Kidney epithelial cell (primary cell): ENCODE measurements around the gene PHF2. TPM values are rescaled to one million over a fixed set of nuclear protein-coding genes. Genes with fewer than 3 reads are reported as not detected.

Experiments
- DNase-seq: peaks from one replicate; pipeline ENCODE4 v3.0.0-alpha.2; 2010; ENCODE audit warnings: low read depth
- H3K27me3 ChIP-seq: 2 replicates; pipeline ENCODE4 v1.6.0; 2011; ENCODE audit warnings: low read length; ENCODE audit not compliant: control insufficient read depth, insufficient read depth
- H3K36me3 ChIP-seq: 2 replicates; pipeline ENCODE4 v1.5.1; 2011; ENCODE audit warnings: low read length; ENCODE audit not compliant: control insufficient read depth, insufficient read depth
- H3K4me3 ChIP-seq: 2 replicates; pipeline ENCODE4 v1.5.1; 2011; ENCODE audit warnings: low read depth, mild to moderate bottlenecking, control low read depth, low read length
- total RNA-seq: library from RNA; depleted of rRNA; stranded (reverse); fragments of >200 nt; gene quantifications from 2 replicates; pipeline ENCODE4 v1.2.3, GENCODE V29; 2015
- TF ChIP-seq, protein P1 (sequence below): IDR thresholded peaks from 2 replicates; pipeline ENCODE4 v1.5.1; 2011; ENCODE audit warnings: mild to moderate bottlenecking, moderate library complexity, low read length, control low read depth, inconsistent platforms; ENCODE audit not compliant: insufficient read depth, poor library complexity, severe bottlenecking

The PHF2 gene
- total RNA-seq, 1 donor from 2014 or later = 20.4 TPM

DNA sequence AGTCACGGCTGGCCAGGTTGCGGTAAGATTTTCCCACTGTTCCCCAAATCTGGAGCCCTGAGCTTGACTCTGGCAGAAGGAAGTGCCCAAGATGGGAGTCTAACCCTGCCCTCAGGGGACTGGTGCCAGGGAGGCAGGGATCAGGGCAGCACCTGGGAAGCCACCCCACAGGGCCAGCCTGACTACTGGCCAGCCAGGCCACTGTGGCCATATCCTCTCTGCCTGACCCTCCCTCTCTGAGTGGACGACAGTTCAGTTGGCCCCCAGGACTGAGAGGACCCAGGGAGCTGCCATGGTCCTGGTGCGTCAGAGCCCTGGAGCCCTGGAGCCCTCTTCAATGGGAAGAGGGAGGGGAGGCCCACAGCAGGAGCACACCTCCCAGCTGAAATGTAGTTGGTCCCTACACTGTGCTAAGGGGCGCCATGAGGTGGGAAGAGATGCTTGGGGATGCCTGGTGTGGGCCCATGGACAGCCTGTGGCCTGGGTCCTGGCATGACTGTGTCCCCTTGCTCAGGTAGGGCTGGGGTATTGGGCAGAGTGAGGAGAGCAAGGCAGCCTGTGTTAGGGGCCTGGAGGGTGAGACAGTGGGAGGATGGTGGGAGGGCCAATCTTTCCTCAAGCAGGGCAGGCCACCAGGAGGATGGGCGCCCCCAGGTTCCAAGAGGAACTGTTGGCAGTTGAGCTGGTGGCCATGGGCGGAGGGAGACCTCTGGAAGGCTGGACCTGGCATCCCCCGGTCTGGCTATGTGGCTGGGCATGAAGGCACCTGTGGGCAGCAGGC, 81.1 kb downstream of the PHF2 start:
- no peaks in the 10 kb centered on the region for H3K27me3 ChIP-seq
- no peak overlapping the region for H3K4me3 ChIP-seq
- TF ChIP-seq, protein P1, sequence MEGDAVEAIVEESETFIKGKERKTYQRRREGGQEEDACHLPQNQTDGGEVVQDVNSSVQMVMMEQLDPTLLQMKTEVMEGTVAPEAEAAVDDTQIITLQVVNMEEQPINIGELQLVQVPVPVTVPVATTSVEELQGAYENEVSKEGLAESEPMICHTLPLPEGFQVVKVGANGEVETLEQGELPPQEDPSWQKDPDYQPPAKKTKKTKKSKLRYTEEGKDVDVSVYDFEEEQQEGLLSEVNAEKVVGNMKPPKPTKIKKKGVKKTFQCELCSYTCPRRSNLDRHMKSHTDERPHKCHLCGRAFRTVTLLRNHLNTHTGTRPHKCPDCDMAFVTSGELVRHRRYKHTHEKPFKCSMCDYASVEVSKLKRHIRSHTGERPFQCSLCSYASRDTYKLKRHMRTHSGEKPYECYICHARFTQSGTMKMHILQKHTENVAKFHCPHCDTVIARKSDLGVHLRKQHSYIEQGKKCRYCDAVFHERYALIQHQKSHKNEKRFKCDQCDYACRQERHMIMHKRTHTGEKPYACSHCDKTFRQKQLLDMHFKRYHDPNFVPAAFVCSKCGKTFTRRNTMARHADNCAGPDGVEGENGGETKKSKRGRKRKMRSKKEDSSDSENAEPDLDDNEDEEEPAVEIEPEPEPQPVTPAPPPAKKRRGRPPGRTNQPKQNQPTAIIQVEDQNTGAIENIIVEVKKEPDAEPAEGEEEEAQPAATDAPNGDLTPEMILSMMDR = no peak
- peaks cover 4% of the 10 kb centered on the region for H3K36me3 ChIP-seq
- DNase-seq = no peak

DNA sequence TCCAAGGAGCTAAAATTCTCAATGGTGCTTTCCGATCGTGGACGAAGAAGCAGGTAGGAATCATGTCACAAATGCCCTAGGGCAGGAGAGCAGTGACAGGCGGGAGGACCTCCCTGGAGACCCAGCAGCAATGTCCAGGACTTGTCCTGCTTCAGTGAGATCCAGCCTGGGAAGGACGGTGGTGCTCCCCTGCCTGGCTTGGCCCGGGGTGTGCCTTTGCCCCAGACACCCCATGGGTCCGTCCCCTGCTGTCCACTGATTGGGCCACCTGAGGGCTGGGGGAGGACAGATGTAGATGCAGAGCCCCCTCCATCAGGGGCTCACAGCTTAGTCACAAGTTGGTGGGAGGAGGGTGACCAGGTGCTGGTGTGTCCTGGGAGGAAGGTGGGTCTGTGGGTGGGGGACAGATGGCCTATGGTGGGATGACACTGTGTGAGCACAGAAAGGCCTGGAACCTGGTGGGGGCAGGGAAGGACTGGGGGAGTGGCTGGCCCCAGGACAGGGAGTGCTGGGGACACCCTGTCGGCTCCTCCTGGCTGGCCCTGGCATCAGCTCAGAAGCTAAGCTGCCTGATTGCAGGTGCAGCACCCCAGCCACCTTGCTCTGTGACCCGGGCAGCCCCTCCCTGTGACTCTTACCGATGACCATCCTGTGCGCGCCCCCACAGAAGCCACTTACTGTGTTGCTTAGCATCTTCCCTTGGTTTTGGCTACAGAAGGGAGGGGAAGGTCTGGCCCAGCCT, 82.0 kb downstream of the PHF2 start:
- Histone ChIP-seq H3K4me3 (no peak overlapping the region), H3K27me3 (no peaks in the 10 kb centered on the region), H3K36me3 (peaks cover 4% of the 10 kb centered on the region)
- TF ChIP-seq, protein P1 = no peak
- DNase-seq = no peak

DNA sequence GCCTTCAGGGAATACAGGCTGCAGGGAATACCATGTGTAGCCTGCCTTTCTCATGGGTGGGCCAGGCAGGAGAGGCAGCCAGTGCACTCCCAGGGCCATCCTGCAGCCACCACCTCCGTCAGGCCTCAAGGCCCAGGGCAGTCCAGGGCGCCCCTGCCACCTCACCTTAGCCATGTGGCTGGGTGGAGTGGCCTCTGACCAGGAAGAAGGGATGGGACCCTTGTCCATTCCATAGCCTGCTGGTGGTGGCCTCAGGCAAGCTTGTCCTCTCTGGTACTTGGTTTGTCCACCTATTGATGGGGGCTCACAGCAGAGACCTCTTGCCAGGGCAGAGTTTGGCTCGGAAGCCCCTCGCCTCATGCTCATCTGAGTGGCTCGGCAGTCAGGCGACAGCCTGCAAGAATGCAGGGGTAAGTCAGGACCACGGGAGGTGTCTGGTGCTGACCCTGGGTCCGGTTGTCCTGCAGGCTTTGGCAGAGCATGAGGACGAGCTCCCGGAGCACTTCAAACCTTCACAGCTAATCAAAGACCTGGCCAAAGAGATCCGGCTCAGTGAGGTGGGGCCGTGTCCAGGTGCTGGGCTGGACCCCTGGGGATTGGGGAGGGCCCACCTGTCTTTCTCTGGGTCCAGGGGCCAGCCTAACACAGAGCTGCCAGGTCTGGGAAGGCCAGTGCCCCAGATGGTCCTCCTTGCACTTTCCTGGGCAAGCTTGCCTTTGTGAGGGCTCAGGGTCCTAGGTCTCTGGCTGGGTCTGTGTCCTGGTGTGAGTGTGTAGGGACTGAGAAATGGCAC, 82.9 kb downstream of the PHF2 start:
- Histone ChIP-seq H3K36me3 (no peaks in the 10 kb centered on the region), H3K27me3 (no peaks in the 10 kb centered on the region), H3K4me3 (no peak overlapping the region)
- TF ChIP-seq, protein P1 = no peak
- no peak for DNase-seq

DNA sequence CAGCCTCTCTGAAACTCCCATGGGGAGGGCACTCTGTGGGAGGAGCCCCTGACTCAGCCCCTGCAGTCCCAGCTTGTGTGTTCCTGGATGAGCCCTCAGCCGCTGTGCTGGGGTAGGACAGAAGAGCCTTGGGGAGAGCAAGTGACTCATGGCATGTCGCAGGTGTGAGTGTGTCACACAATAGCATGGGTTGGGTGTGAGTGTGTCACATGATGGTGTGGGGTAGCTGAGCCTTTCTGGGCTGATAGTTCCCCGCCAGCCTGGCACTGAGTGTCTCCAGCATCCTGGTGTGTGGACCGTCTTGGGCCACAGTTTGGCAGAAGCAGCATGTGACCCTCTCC, 83.4 kb downstream of the PHF2 start:
- no peaks in the 10 kb centered on the region for H3K36me3 ChIP-seq
- DNase-seq = no peak

DNA sequence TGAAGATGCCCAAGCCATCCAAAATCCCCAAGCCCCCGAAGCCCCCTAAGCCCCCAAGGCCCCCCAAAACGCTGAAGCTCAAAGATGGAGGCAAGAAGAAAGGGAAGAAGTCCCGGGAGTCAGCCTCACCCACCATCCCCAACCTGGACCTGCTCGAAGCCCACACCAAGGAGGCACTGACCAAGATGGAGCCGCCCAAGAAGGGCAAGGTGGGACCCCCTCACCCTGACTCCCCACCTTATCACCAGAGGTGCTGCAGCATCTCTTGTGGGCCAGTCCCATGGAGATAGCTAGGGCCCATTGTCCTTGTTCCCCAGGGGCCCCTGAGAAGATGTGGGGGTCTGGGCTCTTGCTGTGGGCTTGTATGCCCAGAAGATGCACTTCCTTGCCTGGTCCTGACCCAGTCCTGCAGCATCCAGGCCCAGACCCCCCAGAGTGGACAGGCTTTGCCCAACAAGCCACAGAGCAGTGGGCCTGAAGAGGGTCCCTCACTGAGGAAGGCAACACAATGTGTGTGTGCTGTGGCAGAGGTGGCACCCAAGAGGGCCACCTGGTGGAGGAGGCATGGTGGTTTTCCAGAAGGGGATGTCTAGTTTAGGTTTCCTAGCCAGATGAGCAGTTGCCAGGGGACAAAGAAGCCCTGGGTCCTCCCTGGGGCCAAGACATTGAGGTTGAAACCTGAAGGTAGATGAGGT, 84.1 kb downstream of the PHF2 start:
- no peak for DNase-seq
- TF ChIP-seq, protein P1 = no peak
- H3K27me3 ChIP-seq = no peaks in the 10 kb centered on the region
- H3K4me3 ChIP-seq = no peak overlapping the region
- H3K36me3 ChIP-seq = no peaks in the 10 kb centered on the region

More for the DNA sequence above, 83.4 kb downstream of the PHF2 start:
- Histone ChIP-seq H3K27me3 (no peaks in the 10 kb centered on the region), H3K4me3 (no peak overlapping the region)
- TF ChIP-seq, protein P1 = no peak
